T-cell (primary cell): Measurements from ENCODE around the gene HERPUD2. TPM values are rescaled to one million over a fixed set of nuclear protein-coding genes. Genes with fewer than 3 reads are reported as not detected.

Source experiments
- ATAC-seq, 4 experiments: fragments of 200-7000 bp in 3 of 4; fragments of 150-1000 bp in 1 of 4; cut with Tn5 transposase; replicated peaks in 1 of 4; 1 replicate in 3 of 4; 2 replicates in 1 of 4; pipeline ENCODE4 v1.10.0; 2021; ENCODE audit warnings: moderate library complexity in 3 of 4, mild to moderate bottlenecking in 2 of 4, moderate number of reproducible peaks in 1 of 4
- CTCF ChIA-PET, 2 donors: fragments of 300-600 bp; sonication (Branson Sonifier 250); formaldehyde crosslinking; loops; one replicate each; lab custom pipeline; 2022; ENCODE audit warnings: antibody characterized with exemption in 2 of 2; lab: Charles Lee
- POLR2A ChIA-PET, 2 donors: fragments of 300-600 bp; sonication (Branson Sonifier 250); formaldehyde crosslinking; loops; one replicate each; lab custom pipeline; 2022; ENCODE audit warnings: antibody characterized with exemption in 2 of 2; lab: Charles Lee
- DNase-seq, 35 experiments: peaks; one replicate each; pipeline versions ENCODE4 v3.0.0 to v3.0.0-alpha.2; 2013 to 2023
- H3K27ac ChIP-seq: one replicate; pipeline ENCODE4 v1.5.1; 2013; ENCODE audit warnings: low read length
- H3K27me3 ChIP-seq, 2 experiments: replicated peaks in 1 of 2; 1 replicate in 1 of 2; 2 replicates in 1 of 2; pipeline versions ENCODE4 v1.6.1 to v1.7.0; 2013; ENCODE audit warnings: low read length in 1 of 2, mixed read lengths in 1 of 2; ENCODE audit not compliant: control insufficient read depth in 2 of 2, insufficient read depth in 2 of 2; ENCODE audit errors: extremely low read depth in 1 of 2
- H3K36me3 ChIP-seq, 2 donors: 1 replicate in 1 of 2; 2 replicates in 1 of 2; pipeline versions ENCODE4 v1.6.1 to v1.7.0; 2013; ENCODE audit warnings: low read length in 1 of 2; ENCODE audit not compliant: control insufficient read depth in 2 of 2, insufficient read depth in 1 of 2; ENCODE audit errors: extremely low read depth in 1 of 2
- H3K4me1 ChIP-seq, 2 experiments: 1 replicate in 1 of 2; 2 replicates in 1 of 2; pipeline versions ENCODE4 v1.6.1 to v1.7.0; 2013; ENCODE audit warnings: low read length in 2 of 2, mixed read lengths in 1 of 2; ENCODE audit not compliant: insufficient read depth in 2 of 2, control insufficient read depth in 1 of 2; ENCODE audit errors: extremely low read depth in 1 of 2
- H3K4me3 ChIP-seq, 2 donors: 1 replicate in 1 of 2; 2 replicates in 1 of 2; pipeline versions ENCODE4 v1.5.1 to v1.7.0; 2013; ENCODE audit warnings: mild to moderate bottlenecking in 2 of 2, low read length in 1 of 2, moderate library complexity in 1 of 2; ENCODE audit not compliant: control insufficient read depth in 1 of 2; ENCODE audit errors: extremely low read depth in 1 of 2
- H3K9me3 ChIP-seq: 2 replicates; pipeline ENCODE4 v1.7.0; 2013
- H3K27ac Mint-ChIP-seq, 2 donors: one replicate each; pipeline ENCODE4 v1.8.0; 2020 to 2021; ENCODE audit warnings: mild to moderate bottlenecking in 2 of 2, mixed read lengths in 2 of 2
- H3K27me3 Mint-ChIP-seq, 2 donors: one replicate each; pipeline ENCODE4 v1.8.0; 2021 to 2022; ENCODE audit warnings: mixed read lengths in 2 of 2
- H3K36me3 Mint-ChIP-seq: one replicate; pipeline ENCODE4 v1.8.0; 2021; ENCODE audit warnings: mixed read lengths
- H3K4me1 Mint-ChIP-seq, 3 donors: one replicate each; pipeline ENCODE4 v1.8.0; 2020 to 2022; ENCODE audit warnings: mixed read lengths in 3 of 3, mild to moderate bottlenecking in 1 of 3
- H3K4me3 Mint-ChIP-seq, 3 donors: one replicate each; pipeline ENCODE4 v1.8.0; 2020 to 2022; ENCODE audit warnings: mild to moderate bottlenecking in 3 of 3, mixed read lengths in 3 of 3, moderate library complexity in 3 of 3
- H3K9me3 Mint-ChIP-seq, 3 donors: one replicate each; pipeline ENCODE4 v1.8.0; 2020 to 2022; ENCODE audit warnings: mixed read lengths in 3 of 3
- WGBS: methylation state at CpG from one replicate; pipeline ENCODE4 v1.1.5; 2013; ENCODE audit warnings: missing lambda C conversion rate; ENCODE audit not compliant: insufficient coverage; 5-methylcytosine and 5-hydroxymethylcytosine counted together
- total RNA-seq, 35 experiments: library from RNA in 6 of 35; stranded (reverse) in 6 of 35; fragments of 120-200 nt in 1 of 35; gene quantifications; one replicate each; pipeline versions ENCODE4 v1.2.1 to v1.2.4 and lab custom pipeline; 2013 to 2026

HERPUD2 gene
- total RNA-seq, 5 donors from 2014 or later (not counting 1 experiment from before 2014, with no cell fraction given): 58.4 to 122 (median 67.5) TPM

GRCh38 chr7:35707422-35707821, 12.5 kb upstream of the HERPUD2 start:
- Histone ChIP-seq H3K27ac (no peak overlapping the region), H3K27me3 (no peaks in the 10 kb centered on the region), H3K4me1 (peaks cover 5 to 12% of the 10 kb centered on the region in 2 experiments), H3K4me3 (no peak overlapping the region), H3K9me3 (no peaks in the 10 kb centered on the region), H3K36me3 (no peaks in the 10 kb centered on the region)
- DNase-seq (no peak), ATAC-seq (no peak)
- CTCF ChIA-PET: interaction anchor here (1.0 to 1.7 kb wide), 4 partner anchors 9 to 22 kb away, joined by 3 to 6 read pairs (median 4); no protein-coding TSS in a partner anchor
- Mint-ChIP-seq H3K27me3 (no peaks in the 10 kb centered on the region), H3K36me3 (no peaks in the 10 kb centered on the region), H3K9me3 (no peaks in the 10 kb centered on the region), H3K27ac (no peak overlapping the region), H3K4me3 (no peak overlapping the region), H3K4me1 (peaks cover 19 to 26% (median 21%) of the 10 kb centered on the region in 3 donors)
- no CpG with 5 or more reads among the region's 4 CpGs for WGBS
- POLR2A ChIA-PET: interaction anchor here (0.6 to 2.0 kb wide), 3 partner anchors 11 to 118 kb away, joined by 3 to 10 read pairs (median 5); no protein-coding TSS in a partner anchor

DNA sequence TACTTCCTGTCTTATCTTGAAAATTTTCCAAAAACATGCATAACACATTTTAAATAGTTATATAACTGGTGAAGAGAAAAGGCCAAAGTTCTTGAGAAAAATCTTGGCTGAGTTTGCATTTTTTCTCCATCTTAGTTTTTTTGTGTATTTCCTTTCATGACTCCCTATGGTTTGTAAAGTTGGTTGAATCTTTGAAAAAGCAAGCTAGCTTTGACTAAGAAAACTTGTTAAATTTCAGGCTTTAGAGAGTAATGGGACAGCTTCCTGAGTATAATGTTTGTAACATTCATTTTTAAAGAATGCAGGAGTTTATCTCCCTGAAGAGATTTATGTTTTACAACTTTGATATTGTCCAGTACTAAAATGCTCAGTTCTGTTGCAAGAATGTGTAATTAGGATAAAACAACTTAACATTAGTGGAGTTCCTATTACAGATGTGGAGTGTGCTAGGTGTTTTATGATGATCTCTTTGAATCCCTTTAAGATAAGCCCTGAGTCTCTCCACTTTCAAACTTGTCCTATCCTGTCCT, 11.1 kb upstream of the HERPUD2 start:
- H3K9me3 ChIP-seq: no peaks in the 10 kb centered on the region
- ChIA-PET CTCF (interaction anchor here (0.7 kb wide), 2 partner anchors 78 to 201 kb away, joined by 3 to 5 read pairs; no protein-coding TSS in a partner anchor), POLR2A (interaction anchor here in 1 of 2 donors (0.6 kb wide), 1 partner anchor 9 kb away, joined by 6 read pairs; no protein-coding TSS in a partner anchor)
- Mint-ChIP-seq H3K4me1 (peaks cover 19 to 26% (median 21%) of the 10 kb centered on the region in 3 donors), H3K36me3 (no peaks in the 10 kb centered on the region), H3K9me3 (no peaks in the 10 kb centered on the region), H3K4me3 (no peak overlapping the region), H3K27me3 (no peaks in the 10 kb centered on the region), H3K27ac (no peak overlapping the region)
- ATAC-seq (no peak), DNase-seq (no peak)
- peaks cover 5 to 12% of the 10 kb centered on the region in 2 experiments for H3K4me1 ChIP-seq
- H3K36me3 ChIP-seq: no peaks in the 10 kb centered on the region
- H3K27ac ChIP-seq: no peak overlapping the region
- H3K27me3 ChIP-seq: no peaks in the 10 kb centered on the region
- H3K4me3 ChIP-seq: no peak overlapping the region

DNA sequence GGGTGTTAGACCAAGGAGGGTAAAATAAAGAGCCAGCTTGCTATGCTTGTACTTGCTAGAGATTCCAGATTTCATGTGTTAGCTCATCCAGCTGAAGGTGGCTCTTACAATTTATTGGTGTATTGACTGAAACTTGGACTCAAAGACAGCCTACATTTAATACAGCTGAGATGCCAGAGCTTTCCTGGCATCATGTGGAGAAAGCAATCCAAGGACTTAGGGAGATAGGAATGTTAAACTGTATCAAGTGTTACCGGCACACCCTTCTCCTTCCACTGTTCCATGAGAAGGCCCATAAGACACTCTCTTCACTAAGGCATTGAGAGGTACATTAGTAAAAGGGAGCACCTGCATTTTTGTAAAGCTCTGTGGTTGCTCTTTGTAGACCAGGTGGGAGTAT, 9.3 kb upstream of the HERPUD2 start:
- WGBS: no CpG with 5 or more reads among the region's 1 CpG
- no peak overlapping the region for H3K4me3 ChIP-seq
- H3K27ac ChIP-seq: no peak overlapping the region
- Mint-ChIP-seq H3K4me3 (no peak overlapping the region), H3K36me3 (no peaks in the 10 kb centered on the region), H3K27me3 (no peaks in the 10 kb centered on the region), H3K9me3 (no peaks in the 10 kb centered on the region), H3K4me1 (peaks cover 7 to 12% (median 10%) of the 10 kb centered on the region in 3 donors), H3K27ac (no peak overlapping the region)
- H3K27me3 ChIP-seq: no peaks in the 10 kb centered on the region
- POLR2A ChIA-PET: interaction anchor here in 1 of 2 donors (0.7 to 0.8 kb wide), 2 partner anchors 11 to 98 kb away, joined by 3 read pairs; no protein-coding TSS in a partner anchor
- CTCF ChIA-PET: interaction anchor here in 1 of 2 donors (0.6 kb wide), 1 partner anchor 273 kb away, joined by 7 read pairs; no protein-coding TSS in a partner anchor
- peaks cover 0 to 2% of the 10 kb centered on the region in 2 experiments for H3K4me1 ChIP-seq
- ATAC-seq (no peak), DNase-seq (no peak)
- H3K9me3 ChIP-seq: no peaks in the 10 kb centered on the region
- no peaks in the 10 kb centered on the region for H3K36me3 ChIP-seq

DNA sequence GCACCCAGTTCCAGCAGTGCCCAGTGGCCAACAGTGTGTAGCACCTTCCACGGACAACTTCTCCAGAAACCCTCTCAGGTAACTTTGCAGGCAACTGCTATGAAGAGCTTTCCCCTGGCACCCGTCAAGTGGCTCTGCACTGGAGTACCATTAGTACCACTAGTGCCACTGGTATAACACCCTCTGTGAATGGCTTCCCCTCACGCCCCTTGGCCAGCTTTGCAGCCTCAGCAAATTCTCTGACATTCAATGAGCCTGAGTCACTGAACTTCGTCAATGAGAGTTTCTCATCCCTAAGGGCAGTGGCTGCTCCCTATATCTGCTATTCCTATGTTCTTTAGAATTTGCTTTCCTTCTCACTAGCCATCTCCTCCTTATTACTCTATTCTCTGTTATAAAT, 7.6 kb upstream of the HERPUD2 start:
- H3K4me3 Mint-ChIP-seq: no peak overlapping the region
- H3K4me1 ChIP-seq: peaks cover 0 to 2% of the 10 kb centered on the region in 2 experiments
- no peak overlapping the region for H3K27ac Mint-ChIP-seq
- no peak overlapping the region for H3K27ac ChIP-seq
- DNase-seq (no peak), ATAC-seq (no peak)
- ChIA-PET CTCF (interaction anchor here in 1 of 2 donors (0.5 to 0.7 kb wide), 2 partner anchors 18 to 21 kb away, joined by 3 to 5 read pairs; no protein-coding TSS in a partner anchor), POLR2A (interaction anchor here in 1 of 2 donors (0.6 kb wide), 1 partner anchor 14 kb away, joined by 5 read pairs; no protein-coding TSS in a partner anchor)
- H3K27me3 Mint-ChIP-seq: no peaks in the 10 kb centered on the region
- no peaks in the 10 kb centered on the region for H3K36me3 Mint-ChIP-seq
- WGBS: 93% methylated on average over 3 of the region's 4 CpGs
- H3K9me3 ChIP-seq: no peaks in the 10 kb centered on the region
- H3K4me3 ChIP-seq: no peak overlapping the region
- H3K36me3 ChIP-seq: no peaks in the 10 kb centered on the region
- H3K27me3 ChIP-seq: no peaks in the 10 kb centered on the region
- H3K4me1 Mint-ChIP-seq: peaks cover 5 to 10% (median 8%) of the 10 kb centered on the region in 3 donors
- H3K9me3 Mint-ChIP-seq: no peaks in the 10 kb centered on the region

DNA sequence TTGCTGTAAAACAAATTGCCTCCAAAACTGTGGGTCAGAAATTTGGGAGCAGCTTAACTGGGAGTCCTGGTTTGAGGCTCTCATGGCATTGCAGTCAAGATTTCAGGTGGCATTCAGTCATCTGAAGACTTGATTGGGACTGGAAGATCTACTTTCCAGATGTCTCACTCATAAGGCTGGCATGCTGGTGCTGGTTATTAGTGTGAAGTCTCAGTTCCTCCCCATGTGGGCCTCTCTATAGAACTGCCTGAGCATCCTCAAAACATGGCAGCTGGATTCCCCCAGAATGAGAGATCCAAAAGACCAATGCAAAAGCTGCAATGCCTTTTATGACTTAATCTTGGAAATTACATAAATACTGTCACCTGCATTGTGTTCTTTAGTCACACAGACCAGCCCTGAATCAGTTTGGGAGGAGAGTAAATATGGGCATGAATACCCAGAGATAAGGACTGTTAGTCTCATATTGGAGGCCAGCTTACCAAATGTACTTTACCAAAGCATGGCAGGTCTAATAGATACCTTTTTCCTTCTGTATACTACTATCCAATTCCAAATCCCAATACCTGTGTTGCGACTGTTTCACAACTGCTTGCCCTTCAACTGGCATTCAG, 6.5 kb upstream of the HERPUD2 start:
- Mint-ChIP-seq H3K36me3 (peaks cover 3% of the 10 kb centered on the region), H3K4me1 (peaks cover 14 to 17% (median 17%) of the 10 kb centered on the region in 3 donors), H3K27me3 (no peaks in the 10 kb centered on the region), H3K9me3 (peaks cover 0 to 7% (median 0%) of the 10 kb centered on the region in 3 donors), H3K27ac (no peak overlapping the region), H3K4me3 (no peak overlapping the region)
- no peaks in the 10 kb centered on the region for H3K27me3 ChIP-seq
- no CpG with 5 or more reads among the region's 1 CpG for WGBS
- H3K27ac ChIP-seq: no peak overlapping the region
- H3K4me3 ChIP-seq: no peak overlapping the region
- H3K9me3 ChIP-seq: no peaks in the 10 kb centered on the region
- ATAC-seq (no peak), DNase-seq (no peak)
- CTCF ChIA-PET: no interaction called here
- POLR2A ChIA-PET: no interaction called here
- no peaks in the 10 kb centered on the region for H3K36me3 ChIP-seq
- peaks cover 2 to 4% of the 10 kb centered on the region in 2 experiments for H3K4me1 ChIP-seq

DNA sequence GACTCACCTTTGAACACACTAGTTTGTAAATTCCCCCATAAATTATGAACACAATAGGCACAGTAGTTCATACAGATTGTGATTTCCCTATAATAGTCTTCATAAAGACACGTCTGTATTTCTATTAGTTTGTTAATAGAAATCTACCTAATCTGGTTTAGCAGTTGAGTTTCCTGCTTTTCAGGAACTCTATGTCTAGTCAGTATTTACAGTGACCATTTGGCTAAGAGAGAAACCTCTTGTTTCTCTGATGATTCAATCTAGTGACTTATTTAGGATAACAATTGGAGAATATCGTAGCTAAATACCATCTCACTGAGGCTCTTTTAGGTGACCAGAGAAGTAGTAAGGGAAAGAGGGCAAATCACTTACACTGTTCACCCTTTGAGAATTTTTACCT, 5.9 kb upstream of the HERPUD2 start:
- ATAC-seq (no peak), DNase-seq (no peak)
- Histone ChIP-seq H3K36me3 (no peaks in the 10 kb centered on the region), H3K27me3 (no peaks in the 10 kb centered on the region), H3K4me1 (peaks cover 6 to 9% of the 10 kb centered on the region in 2 experiments), H3K27ac (no peak overlapping the region), H3K4me3 (no peak overlapping the region), H3K9me3 (no peaks in the 10 kb centered on the region)
- Mint-ChIP-seq H3K4me3 (no peak overlapping the region), H3K9me3 (peaks cover 0 to 7% (median 0%) of the 10 kb centered on the region in 3 donors), H3K27me3 (no peaks in the 10 kb centered on the region), H3K4me1 (peaks cover 18 to 20% (median 19%) of the 10 kb centered on the region in 3 donors), H3K27ac (no peak overlapping the region), H3K36me3 (peaks cover 3% of the 10 kb centered on the region)
- CTCF ChIA-PET: interaction anchor here in 1 of 2 donors (0.5 kb wide), 1 partner anchor 188 kb away, joined by 7 read pairs; no protein-coding TSS in a partner anchor
- WGBS: no CpG with 5 or more reads among the region's 2 CpGs
- POLR2A ChIA-PET: no interaction called here
